HepG2 (cell line): ENCODE results near the gene POLG2. TPM values are rescaled to one million over a fixed set of nuclear protein-coding genes. Genes with fewer than 3 reads are reported as not detected.

Experiments
- HMGA1 ChIP-seq: sonication (generic); formaldehyde crosslinking; conservative IDR thresholded peaks from 2 replicates; pipeline ENCODE4 v1.4.0; 2020; ENCODE audit warnings: missing genetic modification reagents
- HOXA7 ChIP-seq: sonication (generic); formaldehyde crosslinking; IDR thresholded peaks from 2 replicates; pipeline ENCODE4 v1.8.1; 2022; ENCODE audit warnings: mild to moderate bottlenecking, missing genetic modification reagents, moderate library complexity
- KDM3A ChIP-seq: IDR thresholded peaks from 2 replicates; pipeline ENCODE4 v1.6.1; 2018; ENCODE audit warnings: low read depth, missing compliant biosample characterization
- MEIS1 ChIP-seq: sonication (generic); formaldehyde crosslinking; IDR thresholded peaks from 2 replicates; pipeline ENCODE4 v1.9.0; 2021; ENCODE audit warnings: mild to moderate bottlenecking, missing genetic modification reagents, moderate library complexity, borderline replicate concordance
- NFE2L1 ChIP-seq: sonication (generic); formaldehyde crosslinking; IDR thresholded peaks from 2 replicates; pipeline ENCODE4 v1.4.0; 2020; ENCODE audit warnings: missing genetic modification reagents, mild to moderate bottlenecking, borderline replicate concordance
- SYNCRIP ChIP-seq: fragments of 200-400 bp; formaldehyde crosslinking; IDR thresholded peaks from 2 replicates; pipeline ENCODE4 v1.6.1; 2018; ENCODE audit warnings: mild to moderate bottlenecking, low read depth, low read length; ENCODE audit not compliant: insufficient read depth
- TERF1 ChIP-seq: sonication (generic); formaldehyde crosslinking; IDR thresholded peaks from 2 replicates; pipeline ENCODE4 v1.8.0; 2022; ENCODE audit warnings: mild to moderate bottlenecking, missing genetic modification reagents, moderate library complexity
- ZFP90 ChIP-seq: sonication (generic); formaldehyde crosslinking; IDR thresholded peaks from 2 replicates; pipeline ENCODE4 v1.8.0; 2022; ENCODE audit warnings: missing genetic modification reagents, mild to moderate bottlenecking, inconsistent platforms, borderline replicate concordance
- ZNF687 ChIP-seq: sonication (generic); formaldehyde crosslinking; IDR thresholded peaks from 2 replicates; pipeline ENCODE4 v1.5.1; 2020; ENCODE audit warnings: mild to moderate bottlenecking, missing genetic modification reagents, moderate library complexity
- ZNF710 ChIP-seq: sonication (generic); formaldehyde crosslinking; IDR thresholded peaks from 2 replicates; pipeline ENCODE4 v1.5.0; 2020; ENCODE audit warnings: mild to moderate bottlenecking, missing genetic modification reagents, borderline replicate concordance
- ZNF772 ChIP-seq: sonication (generic); formaldehyde crosslinking; IDR thresholded peaks from 2 replicates; pipeline ENCODE4 v1.5.0; 2020; ENCODE audit warnings: mild to moderate bottlenecking, missing genetic modification reagents
- ZNF816 ChIP-seq: sonication (generic); formaldehyde crosslinking; IDR thresholded peaks from 2 replicates; pipeline ENCODE4 v1.8.0; 2022; ENCODE audit warnings: missing genetic modification reagents, mild to moderate bottlenecking, borderline replicate concordance
- polyA plus RNA-seq, 8 experiments: library from polyadenylated mRNA; depleted of rRNA in 3 of 8; stranded (reverse) in 7 of 8; unstranded in 1 of 8; fragments of >200 nt; fragmentation: Illumina TruSeq in 4 of 8; extraction: Trizol in 4 of 8; gene quantifications; 2 replicates each; pipeline versions ENCODE4 v1.2.1 to v1.2.3, GENCODE V29; 2011 to 2016; ENCODE audit warnings: low read depth in 4 of 8, missing spikeins in 1 of 8, mixed read lengths in 1 of 8; ENCODE audit not compliant: insufficient read depth in 1 of 8
- total RNA-seq, 5 experiments: library from RNA; depleted of rRNA; stranded (reverse); fragments of >200 nt; fragmentation: Illumina TruSeq; extraction: Trizol; gene quantifications; 2 replicates each; pipeline ENCODE4 v1.2.3, GENCODE V29; 2016; ENCODE audit warnings: low read depth in 1 of 5
- TF ChIP-seq, protein P1 (sequence below): sonication (generic); formaldehyde crosslinking; IDR thresholded peaks from 2 replicates; pipeline ENCODE4 v1.8.0; 2022; ENCODE audit warnings: mild to moderate bottlenecking, missing genetic modification reagents; ENCODE audit not compliant: insufficient replicate concordance
- TF ChIP-seq, protein P2 (sequence below): sonication (generic); formaldehyde crosslinking; IDR thresholded peaks from 2 replicates; pipeline ENCODE4 v1.8.0; 2022; ENCODE audit warnings: missing genetic modification reagents, mild to moderate bottlenecking, moderate library complexity, borderline replicate concordance

The POLG2 gene
- total and polyA plus RNA-seq, 2 of the 13 experiments (the other 11 are each of a cell fraction or from before 2014, with no cell fraction given): 21.1 to 25.5 TPM

GRCh38 chr17:64506201-64506575, 9.3 kb upstream of the POLG2 start, which contains the start of gene DDX5 (continued):
- TF ChIP-seq KDM3A (CRISPR knock-in tag): no peak
- TF ChIP-seq TERF1 (CRISPR knock-in tag): no peak
- no peak for TF ChIP-seq HMGA1 (CRISPR knock-in tag)
- TF ChIP-seq MEIS1 (CRISPR knock-in tag): no peak
- TF ChIP-seq ZNF710 (CRISPR knock-in tag): 0 out of 2 replicates have a peak, but pooled peaks have one; percentile 19
- TF ChIP-seq, protein P1, sequence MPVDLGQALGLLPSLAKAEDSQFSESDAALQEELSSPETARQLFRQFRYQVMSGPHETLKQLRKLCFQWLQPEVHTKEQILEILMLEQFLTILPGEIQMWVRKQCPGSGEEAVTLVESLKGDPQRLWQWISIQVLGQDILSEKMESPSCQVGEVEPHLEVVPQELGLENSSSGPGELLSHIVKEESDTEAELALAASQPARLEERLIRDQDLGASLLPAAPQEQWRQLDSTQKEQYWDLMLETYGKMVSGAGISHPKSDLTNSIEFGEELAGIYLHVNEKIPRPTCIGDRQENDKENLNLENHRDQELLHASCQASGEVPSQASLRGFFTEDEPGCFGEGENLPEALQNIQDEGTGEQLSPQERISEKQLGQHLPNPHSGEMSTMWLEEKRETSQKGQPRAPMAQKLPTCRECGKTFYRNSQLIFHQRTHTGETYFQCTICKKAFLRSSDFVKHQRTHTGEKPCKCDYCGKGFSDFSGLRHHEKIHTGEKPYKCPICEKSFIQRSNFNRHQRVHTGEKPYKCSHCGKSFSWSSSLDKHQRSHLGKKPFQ (CRISPR knock-in tag): no peak
- no peak for TF ChIP-seq NFE2L1
- no peak; the same call in 1 of the 2 replicates for TF ChIP-seq ZNF816 (CRISPR knock-in tag)
- TF ChIP-seq HOXA7 (CRISPR knock-in tag): no peak
- no peak for TF ChIP-seq ZNF772 (CRISPR knock-in tag)
- no peak for TF ChIP-seq SYNCRIP
- TF ChIP-seq ZNF687: no peak
- TF ChIP-seq, protein P2, sequence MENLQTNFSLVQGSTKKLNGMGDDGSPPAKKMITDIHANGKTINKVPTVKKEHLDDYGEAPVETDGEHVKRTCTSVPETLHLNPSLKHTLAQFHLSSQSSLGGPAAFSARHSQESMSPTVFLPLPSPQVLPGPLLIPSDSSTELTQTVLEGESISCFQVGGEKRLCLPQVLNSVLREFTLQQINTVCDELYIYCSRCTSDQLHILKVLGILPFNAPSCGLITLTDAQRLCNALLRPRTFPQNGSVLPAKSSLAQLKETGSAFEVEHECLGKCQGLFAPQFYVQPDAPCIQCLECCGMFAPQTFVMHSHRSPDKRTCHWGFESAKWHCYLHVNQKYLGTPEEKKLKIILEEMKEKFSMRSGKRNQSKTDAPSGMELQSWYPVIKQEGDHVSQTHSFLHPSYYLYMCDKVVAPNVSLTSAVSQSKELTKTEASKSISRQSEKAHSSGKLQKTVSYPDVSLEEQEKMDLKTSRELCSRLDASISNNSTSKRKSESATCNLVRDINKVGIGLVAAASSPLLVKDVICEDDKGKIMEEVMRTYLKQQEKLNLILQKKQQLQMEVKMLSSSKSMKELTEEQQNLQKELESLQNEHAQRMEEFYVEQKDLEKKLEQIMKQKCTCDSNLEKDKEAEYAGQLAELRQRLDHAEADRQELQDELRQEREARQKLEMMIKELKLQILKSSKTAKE (CRISPR knock-in tag): no peak
- TF ChIP-seq ZFP90 (CRISPR knock-in tag): no peak
